HG03439 (cell line): ENCODE measurements around the gene PLCH1.
"Not testable (repeated sequence)": the region's sequence is repeated elsewhere in the genome, so short reads cannot be mapped to it uniquely, and the experiment has no call there.

Source experiments
- ATAC-seq: cut with Tn5 transposase; IDR thresholded peaks from one replicate; pipeline ENCODE4 v1.9.1; 2021; ENCODE audit warnings: mild to moderate bottlenecking, moderate library complexity; ENCODE audit not compliant: unreplicated experiment

The PLCH1 gene

GRCh38 chr3:155647206-155647605, 97.7 kb downstream of the PLCH1 start:
- no peak for ATAC-seq

GRCh38 chr3:155646669-155647068, 98.2 kb downstream of the PLCH1 start:
- no peak for ATAC-seq

GRCh38 chr3:155646128-155646527, 98.7 kb downstream of the PLCH1 start:
- ATAC-seq, result no peak

GRCh38 chr3:155643581-155644165, 101.2 kb downstream of the PLCH1 start:
- no peak for ATAC-seq

- ATAC-seq, result no peak
Observed at GRCh38 chr3:155641956-155642355, 102.9 kb downstream of the PLCH1 start.

GRCh38 chr3:155640098-155640497, 104.8 kb downstream of the PLCH1 start:
- ATAC-seq, result no peak

GRCh38 chr3:155639462-155640055, 105.3 kb downstream of the PLCH1 start:
- no peak for ATAC-seq

- ATAC-seq, result not testable (repeated sequence)
Observed at GRCh38 chr3:155638461-155638860, 106.4 kb downstream of the PLCH1 start.

GRCh38 chr3:155637567-155637966, 107.3 kb downstream of the PLCH1 start:
- ATAC-seq, result no peak

GRCh38 chr3:155635056-155635455, 109.8 kb downstream of the PLCH1 start:
- no peak for ATAC-seq

GRCh38 chr3:155634121-155634719, 110.7 kb downstream of the PLCH1 start:
- no peak for ATAC-seq

GRCh38 chr3:155631323-155632019, 113.4 kb downstream of the PLCH1 start:
- ATAC-seq, result no peak

- ATAC-seq, result no peak
Observed at GRCh38 chr3:155629556-155629955, 115.3 kb downstream of the PLCH1 start.

GRCh38 chr3:155629056-155629455, 115.8 kb downstream of the PLCH1 start:
- no peak for ATAC-seq

GRCh38 chr3:155622647-155623046, 122.2 kb downstream of the PLCH1 start:
- ATAC-seq, result not testable (repeated sequence)

GRCh38 chr3:155620552-155620951, 124.3 kb downstream of the PLCH1 start:
- ATAC-seq, result not testable (repeated sequence)

GRCh38 chr3:155619118-155619915, 125.6 kb downstream of the PLCH1 start:
- ATAC-seq, result no peak

GRCh38 chr3:155618543-155618942, 126.3 kb downstream of the PLCH1 start:
- no peak for ATAC-seq

- no peak for ATAC-seq
Observed at GRCh38 chr3:155617346-155617925, 127.4 kb downstream of the PLCH1 start.

- not testable (repeated sequence) for ATAC-seq
Observed at GRCh38 chr3:155615141-155615540, 129.7 kb downstream of the PLCH1 start.

GRCh38 chr3:155614410-155614809, 130.5 kb downstream of the PLCH1 start:
- ATAC-seq, result not testable (repeated sequence)
